Fibroblast of skin of abdomen (primary cell): ENCODE measurements around the gene TMC1.
A peak's percentile ranks its signal among the peaks of the same experiment; 100 is the strongest.

ENCODE experiments used
- DNase-seq: peaks from one replicate; pipeline ENCODE4 v3.0.0-alpha.2; 2013

The TMC1 gene

GRCh38 chr9:72618811-72619210, 97.4 kb downstream of the TMC1 start:
- DNase-seq, result no peak

- no peak for DNase-seq
Measured at GRCh38 chr9:72622186-72622585, 100.8 kb downstream of the TMC1 start.

GRCh38 chr9:72623156-72623555, 101.7 kb downstream of the TMC1 start:
- peak; percentile 11 for DNase-seq

- DNase-seq, result no peak
Measured at GRCh38 chr9:72627147-72627546, 105.7 kb downstream of the TMC1 start.

- peak; percentile 60 for DNase-seq
Measured at GRCh38 chr9:72627956-72628540, 106.6 kb downstream of the TMC1 start.

- peak; percentile 34 for DNase-seq
Measured at GRCh38 chr9:72633966-72634365, 112.6 kb downstream of the TMC1 start.

GRCh38 chr9:72635197-72635596, 113.8 kb downstream of the TMC1 start:
- DNase-seq, result no peak

GRCh38 chr9:72636621-72637020, 115.2 kb downstream of the TMC1 start:
- no peak for DNase-seq

- DNase-seq, result no peak
Measured at GRCh38 chr9:72643651-72644050, 122.2 kb downstream of the TMC1 start.

- DNase-seq, result no peak
Measured at GRCh38 chr9:72646061-72646460, 124.7 kb downstream of the TMC1 start.

- DNase-seq, result no peak
Measured at GRCh38 chr9:72648324-72649126, 127.1 kb downstream of the TMC1 start.

GRCh38 chr9:72649127-72649442, 127.7 kb downstream of the TMC1 start:
- no peak for DNase-seq

GRCh38 chr9:72650206-72650605, 128.8 kb downstream of the TMC1 start:
- DNase-seq, result no peak

- DNase-seq, result no peak
Measured at GRCh38 chr9:72656021-72656420, 134.6 kb downstream of the TMC1 start.

- DNase-seq, result no peak
Measured at GRCh38 chr9:72657023-72657422, 135.6 kb downstream of the TMC1 start.

GRCh38 chr9:72658703-72659102, 137.3 kb downstream of the TMC1 start:
- DNase-seq, result no peak

GRCh38 chr9:72661401-72662135, 140.2 kb downstream of the TMC1 start:
- DNase-seq, result peak; percentile 79

- DNase-seq, result peak; percentile 88
Measured at GRCh38 chr9:72665421-72665820, 144.0 kb downstream of the TMC1 start.

- DNase-seq, result no peak
Measured at GRCh38 chr9:72667181-72667580, 145.8 kb downstream of the TMC1 start.

GRCh38 chr9:72674961-72675360, 153.6 kb downstream of the TMC1 start:
- peak; percentile 53 for DNase-seq

GRCh38 chr9:72675586-72675985, 154.2 kb downstream of the TMC1 start:
- peak; percentile 80 for DNase-seq

GRCh38 chr9:72680593-72681282, 159.3 kb downstream of the TMC1 start:
- no peak for DNase-seq

- DNase-seq, result no peak
Measured at GRCh38 chr9:72681283-72681630, 159.8 kb downstream of the TMC1 start.
